HEK293T (cell line): ENCODE measurements around the gene PPFIA3.

Experiments used
- BHLHE40 ChIP-seq: fragments of 450-650 bp; IDR thresholded peaks from 2 replicates; pipeline ENCODE4 v1.6.1; 2016; ENCODE audit warnings: mild to moderate bottlenecking, moderate library complexity, borderline replicate concordance
- CTBP1 ChIP-seq: fragments of 450-650 bp; IDR thresholded peaks from 2 replicates; pipeline ENCODE4 v1.6.1; 2016; ENCODE audit warnings: borderline replicate concordance
- ELF4 ChIP-seq: fragments of 450-650 bp; IDR thresholded peaks from 2 replicates; pipeline ENCODE4 v1.6.1; 2017; ENCODE audit warnings: antibody characterized with exemption
- FOXA1 ChIP-seq: fragments of 450-650 bp; IDR thresholded peaks from 2 replicates; pipeline ENCODE4 v1.6.1; 2016; ENCODE audit warnings: mild to moderate bottlenecking
- FOXM1 ChIP-seq: fragments of 450-650 bp; IDR thresholded peaks from 2 replicates; pipeline ENCODE4 v1.6.1; 2017; ENCODE audit warnings: mild to moderate bottlenecking, borderline replicate concordance
- NFRKB ChIP-seq: fragments of 450-650 bp; IDR thresholded peaks from 2 replicates; pipeline ENCODE4 v1.6.1; 2016; ENCODE audit warnings: mild to moderate bottlenecking, moderate library complexity
- SP1 ChIP-seq: fragments of 450-650 bp; IDR thresholded peaks from 2 replicates; pipeline ENCODE4 v1.6.1; 2017
- TARDBP ChIP-seq: fragments of 450-650 bp; IDR thresholded peaks from 2 replicates; pipeline ENCODE4 v1.6.1; 2016
- ZNF384 ChIP-seq: fragments of 450-650 bp; IDR thresholded peaks from 2 replicates; pipeline ENCODE4 v1.6.1; 2016

GRCh38 chr19:49167857-49168409 lies 48.6 kb downstream of the PPFIA3 start:
- TF ChIP-seq ZNF384 (no peak), FOXA1 (no peak), CTBP1 (no peak), FOXM1 (no peak), SP1 (no peak), TARDBP (no peak), ELF4 (no peak), BHLHE40 (no peak), NFRKB (no peak)
